GM23338 (cell line): Measurements from ENCODE around the gene FHIT. TPM values are rescaled to one million over a fixed set of nuclear protein-coding genes. Genes with fewer than 3 reads are reported as not detected.

Experiments
- ATAC-seq: fragments of 200-7000 bp; cut with Tn5 transposase; 3 replicates; pipeline ENCODE4 v1.9.1; 2020
- DNase-seq: peaks from one replicate; pipeline ENCODE4 v3.0.0-alpha.2; 2015; ENCODE audit warnings: low spot score
- H2AFZ ChIP-seq: fragments of 200-600 bp; sonication (generic); 2 replicates; pipeline ENCODE4 v1.8.0; 2016; ENCODE audit warnings: antibody characterized with exemption, mild to moderate bottlenecking, moderate library complexity
- H3F3A ChIP-seq: fragments of 200-600 bp; sonication (generic); replicated peaks from 2 replicates; pipeline ENCODE4 v1.8.0; 2017; ENCODE audit warnings: antibody characterized with exemption, mixed run types, low read depth
- H3K27ac ChIP-seq: fragments of 200-600 bp; sonication (generic); 2 replicates; pipeline ENCODE4 v1.6.1; 2016; ENCODE audit warnings: low read depth
- H3K27me3 ChIP-seq: fragments of 200-600 bp; sonication (generic); 2 replicates; pipeline ENCODE4 v1.8.0; 2016; ENCODE audit warnings: mild to moderate bottlenecking, mixed run types, moderate library complexity; ENCODE audit not compliant: insufficient read depth
- H3K36me3 ChIP-seq: fragments of 200-600 bp; sonication (generic); 2 replicates; pipeline ENCODE4 v1.8.0; 2016; ENCODE audit warnings: mild to moderate bottlenecking; ENCODE audit not compliant: insufficient read depth
- H3K4me1 ChIP-seq: fragments of 200-600 bp; sonication (generic); 2 replicates; pipeline ENCODE4 v1.8.0; 2016; ENCODE audit warnings: mild to moderate bottlenecking, moderate library complexity; ENCODE audit not compliant: insufficient read depth
- H3K4me2 ChIP-seq: fragments of 200-600 bp; sonication (generic); 2 replicates; pipeline ENCODE4 v1.7.1; 2017; ENCODE audit warnings: mixed run types
- H3K4me3 ChIP-seq: fragments of 200-600 bp; sonication (generic); 2 replicates; pipeline ENCODE4 v1.6.1; 2016; ENCODE audit warnings: mixed run types
- H3K79me2 ChIP-seq: fragments of 200-600 bp; sonication (generic); replicated peaks from 2 replicates; pipeline ENCODE4 v1.8.0; 2017; ENCODE audit warnings: mild to moderate bottlenecking; ENCODE audit not compliant: insufficient read depth
- H3K9me2 ChIP-seq: fragments of 200-600 bp; sonication (generic); 2 replicates; pipeline ENCODE4 v1.8.0; 2017; ENCODE audit not compliant: insufficient read depth
- H4K20me1 ChIP-seq: fragments of 200-600 bp; sonication (generic); replicated peaks from 2 replicates; pipeline ENCODE4 v1.8.0; 2017; ENCODE audit warnings: mild to moderate bottlenecking; ENCODE audit not compliant: insufficient read depth
- H3K27ac Mint-ChIP-seq: 2 replicates; pipeline ENCODE4 v1.8.0; 2020; ENCODE audit warnings: inconsistent platforms, mild to moderate bottlenecking, moderate library complexity, mixed read lengths
- H3K27me3 Mint-ChIP-seq: 3 replicates; pipeline ENCODE4 v1.8.0; 2022; ENCODE audit warnings: low read depth, mild to moderate bottlenecking, moderate library complexity, mixed read lengths, inconsistent platforms; ENCODE audit not compliant: insufficient read depth, poor library complexity
- H3K36me3 Mint-ChIP-seq: 3 replicates; pipeline ENCODE4 v1.8.0; 2021; ENCODE audit warnings: low read depth, mild to moderate bottlenecking, inconsistent platforms, moderate library complexity, mixed read lengths
- H3K4me1 Mint-ChIP-seq: 3 replicates; pipeline ENCODE4 v1.8.0; 2020; ENCODE audit warnings: mild to moderate bottlenecking, inconsistent platforms, mixed read lengths
- H3K4me3 Mint-ChIP-seq: 3 replicates; pipeline ENCODE4 v1.8.0; 2021; ENCODE audit warnings: moderate library complexity, mild to moderate bottlenecking, inconsistent platforms, mixed read lengths
- H3K9me3 Mint-ChIP-seq: 3 replicates; pipeline ENCODE4 v1.8.0; 2020; ENCODE audit warnings: moderate library complexity, mild to moderate bottlenecking, inconsistent platforms, mixed read lengths
- CREB1 ChIP-seq: fragments of 250-450 bp; sonication (Bioruptor Pico); IDR thresholded peaks from 2 replicates; pipeline ENCODE4 v1.5.0; 2020; ENCODE audit warnings: low read depth, mild to moderate bottlenecking, moderate library complexity
- CTCF ChIP-seq, 2 experiments: fragments of 200-600 bp in 1 of 2; sonication (generic) in 1 of 2; conservative IDR thresholded peaks; 2 replicates each; pipeline versions ENCODE4 v1.5.1 to v1.6.1; 2016 to 2017; ENCODE audit warnings: antibody characterized with exemption in 2 of 2, low read depth in 2 of 2, mild to moderate bottlenecking in 2 of 2, moderate library complexity in 1 of 2
- ETS1 ChIP-seq: IDR thresholded peaks from 2 replicates; pipeline ENCODE4 v1.6.1; 2016; ENCODE audit warnings: antibody characterized with exemption
- EZH2 ChIP-seq: fragments of 200-600 bp; sonication (generic); IDR thresholded peaks from one replicate; pipeline ENCODE4 v1.8.0; 2017; ENCODE audit warnings: antibody characterized with exemption, mild to moderate bottlenecking, low read depth; ENCODE audit not compliant: unreplicated experiment
- EZH2phosphoT487 ChIP-seq: fragments of 200-600 bp; sonication (generic); IDR thresholded peaks from one replicate; pipeline ENCODE4 v1.8.1; 2018; ENCODE audit warnings: antibody characterized with exemption; ENCODE audit not compliant: unreplicated experiment
- JUNB ChIP-seq: IDR thresholded peaks from one replicate; pipeline ENCODE4 v1.6.1; 2016; ENCODE audit warnings: antibody characterized with exemption; ENCODE audit not compliant: unreplicated experiment
- NANOG ChIP-seq: IDR thresholded peaks from 2 replicates; pipeline ENCODE4 v1.6.1; 2016; ENCODE audit warnings: antibody characterized with exemption, borderline replicate concordance
- POLR2AphosphoS5 ChIP-seq: IDR thresholded peaks from 2 replicates; pipeline ENCODE4 v1.6.1; 2016; ENCODE audit warnings: antibody characterized with exemption, low read depth
- REST ChIP-seq: IDR thresholded peaks from one replicate; pipeline ENCODE4 v1.6.1; 2018; ENCODE audit warnings: antibody characterized with exemption; ENCODE audit not compliant: unreplicated experiment
- STAT1 ChIP-seq: IDR thresholded peaks from one replicate; pipeline ENCODE4 v1.6.1; 2016; ENCODE audit warnings: antibody characterized with exemption; ENCODE audit not compliant: unreplicated experiment
- ZNF114 ChIP-seq: fragments of 250-450 bp; sonication (Bioruptor Pico); IDR thresholded peaks from 2 replicates; pipeline ENCODE4 v1.5.0; 2020; ENCODE audit warnings: mild to moderate bottlenecking, moderate library complexity
- ZNF331 ChIP-seq: fragments of 250-450 bp; sonication (Bioruptor Pico); IDR thresholded peaks from 2 replicates; pipeline ENCODE4 v1.5.0; 2020; ENCODE audit warnings: low read depth, mild to moderate bottlenecking, moderate library complexity
- ZNF462 ChIP-seq: fragments of 250-450 bp; sonication (Bioruptor Pico); IDR thresholded peaks from 2 replicates; pipeline ENCODE4 v1.5.0; 2020; ENCODE audit warnings: mild to moderate bottlenecking, moderate library complexity
- polyA plus RNA-seq: library from polyadenylated mRNA; unstranded; fragments of >200 nt; fragmentation: Nextera tagmentation; extraction: Ambion mirVana; gene quantifications from 2 replicates; pipeline ENCODE4 v1.2.1, GENCODE V29; 2016
- total RNA-seq: library from RNA; depleted of rRNA; stranded (reverse); fragments of >200 nt; shearing (Covaris generic); gene quantifications from 2 replicates; pipeline ENCODE4 v1.2.3, GENCODE V29; 2014

FHIT gene
- total and polyA plus RNA-seq, 2 experiments from 2014 or later, result 3.0 to 8.3 TPM

- no peak for TF ChIP-seq EZH2
- no peak for TF ChIP-seq ETS1
- TF ChIP-seq ZNF331 (CRISPR knock-in tag), result no peak
- no peak for TF ChIP-seq REST
- no peak for TF ChIP-seq ZNF114 (CRISPR knock-in tag)
- no peak for TF ChIP-seq EZH2phosphoT487
- TF ChIP-seq ZNF462 (CRISPR knock-in tag), result no peak
- no peak for TF ChIP-seq JUNB
- TF ChIP-seq NANOG, result no peak
- TF ChIP-seq CREB1 (CRISPR knock-in tag), result no peak
- TF ChIP-seq CTCF (conservative IDR thresholded peaks at IDR 0.05; ENCODE audit: low read depth in 2 of 2), result no peak
- no peak for TF ChIP-seq STAT1
- TF ChIP-seq POLR2AphosphoS5, result no peak
- H3K9me2 ChIP-seq, result peaks cover 10% of the 10 kb centered on the region; the same call in 1 of the 2 replicates
- Mint-ChIP-seq H3K27me3 (no peaks in the 10 kb centered on the region), H3K4me1 (peaks cover 7% of the 10 kb centered on the region; the same call in 1 of the 3 replicates), H3K36me3 (no peaks in the 10 kb centered on the region), H3K9me3 (no peaks in the 10 kb centered on the region), H3K4me3 (no peak overlapping the region), H3K27ac (no peak overlapping the region)
- no peaks in the 10 kb centered on the region for H3K36me3 ChIP-seq
- H3K4me1 ChIP-seq, result no peaks in the 10 kb centered on the region
- ATAC-seq (no peak), DNase-seq (no peak)
- no peak overlapping the region for H3K27ac ChIP-seq
- H2AFZ ChIP-seq, result no peak overlapping the region
- H3K79me2 ChIP-seq, result no peaks in the 10 kb centered on the region
- H4K20me1 ChIP-seq, result no peaks in the 10 kb centered on the region
- no peaks in the 10 kb centered on the region for H3K27me3 ChIP-seq
- no peaks in the 10 kb centered on the region for H3F3A ChIP-seq
- no peak overlapping the region for H3K4me2 ChIP-seq
- no peak overlapping the region for H3K4me3 ChIP-seq
Observed at GRCh38 chr3:59790241-59790640, 1461.0 kb downstream of the FHIT start.
